ENCODE measurements around the gene PBLD.
"Not testable (repeated sequence)": the region's sequence is repeated elsewhere in the genome, so short reads cannot be mapped to it uniquely, and the experiment has no call there.

The PBLD gene

DNA sequence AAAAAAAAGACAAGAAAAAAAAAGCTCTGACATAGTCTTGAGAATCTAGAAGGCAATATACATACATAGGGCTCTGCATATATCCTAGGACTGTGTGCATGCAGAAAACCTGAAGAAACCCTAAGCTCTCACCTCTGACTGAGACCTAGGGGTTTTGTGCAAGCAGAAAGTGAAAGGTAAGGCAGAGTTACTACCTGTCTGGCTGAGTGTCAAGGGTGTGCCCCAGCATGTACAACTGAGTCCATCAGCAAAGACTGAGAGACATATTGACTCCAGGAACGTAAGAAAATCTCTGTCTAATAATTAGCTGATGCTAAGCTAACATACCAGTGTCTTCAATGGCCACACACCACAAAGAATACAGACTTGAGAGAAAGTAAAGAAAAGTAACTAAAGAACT lies 17.1 kb downstream of the PBLD start:
- no peak for TF ChIP-seq POLR2A (IDR thresholded peaks at IDR 0.05; ENCODE audit: low read depth, low read length)
- no peak for DNase-seq (ENCODE audit: insufficient read length, low spot score)
- FAIRE-seq = no peak

GRCh38 chr10:68314930-68315329 lies 17.8 kb downstream of the PBLD start:
- not testable (repeated sequence) for FAIRE-seq; DNase-seq (ENCODE audit: insufficient read length, low spot score)

DNA sequence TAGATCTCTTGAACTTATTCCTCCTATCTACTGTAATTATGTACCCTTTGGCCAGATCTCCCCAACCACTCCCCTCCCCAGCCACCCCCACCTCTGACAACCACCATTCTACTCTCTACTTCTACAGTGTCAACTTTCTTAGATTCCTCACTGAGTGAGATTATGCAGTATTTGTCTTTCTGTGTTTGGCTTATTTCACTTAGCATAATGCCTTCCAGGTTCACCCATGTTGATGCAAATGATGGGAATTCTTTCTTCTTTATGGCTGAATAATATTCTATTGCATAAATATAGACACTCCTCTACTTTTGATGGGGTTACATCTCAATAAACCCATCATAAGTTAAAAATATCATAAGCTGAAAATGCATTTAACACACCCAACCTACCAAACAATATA lies 22.2 kb downstream of the PBLD start:
- FAIRE-seq (no peak), DNase-seq (ENCODE audit: insufficient read length, low spot score) (no peak)
- no peak for TF ChIP-seq POLR2A (IDR thresholded peaks at IDR 0.05; ENCODE audit: low read depth, low read length)

- FAIRE-seq (no peak), DNase-seq (ENCODE audit: insufficient read length, low spot score) (no peak)
- no peak for TF ChIP-seq POLR2A (IDR thresholded peaks at IDR 0.05; ENCODE audit: low read depth, low read length)
These were observed 26.9 kb downstream of the PBLD start for GRCh38 chr10:68305854-68306253.

DNA sequence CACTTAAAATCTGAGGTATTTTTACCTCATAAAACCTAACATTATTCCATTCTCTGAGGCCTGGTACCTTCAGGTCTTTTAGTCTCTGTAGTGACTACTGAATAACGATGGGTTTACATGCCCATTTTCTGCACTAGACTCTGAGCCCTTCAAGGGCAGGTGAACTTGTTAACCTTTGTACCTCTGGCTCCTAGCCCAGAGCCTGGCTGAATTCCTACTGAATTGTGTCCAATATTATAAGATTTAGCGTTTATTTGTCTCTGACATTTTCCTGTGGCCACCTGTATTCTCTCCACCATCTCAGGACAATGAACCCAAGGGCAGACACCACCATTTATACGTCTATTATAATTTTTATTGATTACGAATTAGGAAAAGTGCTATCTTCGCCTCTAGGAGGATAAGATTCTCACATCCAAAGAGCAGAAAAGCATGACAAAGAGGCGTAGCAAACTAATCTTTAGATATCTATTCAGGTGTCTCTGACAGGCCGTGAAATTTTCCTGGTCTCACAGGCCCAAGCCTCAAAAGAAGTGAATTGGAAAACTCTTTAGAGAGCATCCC lies 28.8 kb downstream of the PBLD start:
- FAIRE-seq = no peak
- no peak for TF ChIP-seq POLR2A (IDR thresholded peaks at IDR 0.05; ENCODE audit: low read depth, low read length)
- no peak for DNase-seq (ENCODE audit: insufficient read length, low spot score)

GRCh38 chr10:68302871-68303270 lies 29.9 kb downstream of the PBLD start:
- no peak for TF ChIP-seq POLR2A (IDR thresholded peaks at IDR 0.05; ENCODE audit: low read depth, low read length)
- no peak for FAIRE-seq
- no peak for DNase-seq (ENCODE audit: insufficient read length, low spot score)

- no peak for TF ChIP-seq POLR2A (IDR thresholded peaks at IDR 0.05; ENCODE audit: low read depth, low read length)
- FAIRE-seq (no peak), DNase-seq (ENCODE audit: insufficient read length, low spot score) (no peak)
These were observed 30.3 kb downstream of the PBLD start for GRCh38 chr10:68302503-68302823.

DNA sequence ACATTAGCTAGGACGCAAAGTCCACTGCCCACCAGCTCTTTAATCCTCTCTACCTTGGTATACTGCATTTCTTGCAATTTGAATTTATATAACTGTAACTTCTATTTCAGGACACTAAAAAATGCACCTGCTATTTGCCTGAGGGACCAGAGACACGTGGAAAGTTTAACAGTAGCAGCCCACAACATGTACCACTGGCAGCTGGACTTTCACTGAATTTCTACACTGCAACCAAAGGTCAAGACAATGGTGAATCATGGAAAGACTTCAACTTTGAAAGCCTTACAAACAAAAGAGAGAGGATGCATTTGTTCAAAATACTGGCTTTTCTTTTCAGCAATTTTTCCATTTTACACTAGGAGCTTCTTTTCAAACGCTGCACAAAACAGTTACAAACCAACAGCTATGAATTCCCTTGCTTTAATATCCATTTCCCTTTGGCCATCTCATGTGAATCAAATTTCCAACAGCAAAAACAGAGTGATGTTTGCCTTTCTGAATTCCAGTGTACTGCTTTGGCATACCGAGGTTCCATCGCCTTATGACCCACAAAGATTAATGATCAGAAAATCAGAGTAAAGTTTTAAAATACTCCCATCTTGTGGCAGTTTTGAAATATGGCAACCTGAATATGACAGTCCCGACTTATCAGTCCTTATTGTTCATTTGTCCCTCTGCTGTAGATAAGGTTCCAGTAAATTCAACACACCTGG lies 30.8 kb downstream of the PBLD start:
- TF ChIP-seq POLR2A (IDR thresholded peaks at IDR 0.05; ENCODE audit: low read depth, low read length) = no peak
- DNase-seq (ENCODE audit: insufficient read length, low spot score) = peak; percentile 36
- peak; percentile 93 for FAIRE-seq

DNA sequence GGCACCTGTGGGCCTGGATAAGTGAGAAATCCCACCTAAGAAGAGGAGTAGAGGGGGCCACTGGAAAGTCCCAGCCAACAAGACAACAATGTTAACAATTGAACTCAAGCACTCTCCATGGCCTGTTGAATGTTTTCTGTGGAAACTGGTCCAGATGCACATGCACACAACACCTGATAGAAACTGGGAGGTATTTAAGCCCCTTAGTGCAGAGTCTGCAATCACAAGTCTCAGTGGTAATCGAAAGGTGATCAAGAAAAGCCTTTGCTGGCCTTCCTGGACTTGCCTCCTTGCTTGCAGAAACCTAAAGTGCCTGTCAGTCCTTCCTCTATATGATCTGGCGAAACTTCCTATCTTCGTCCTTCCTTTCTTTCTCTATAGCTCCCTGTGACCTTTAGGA lies 31.4 kb downstream of the PBLD start:
- no peak for TF ChIP-seq POLR2A (IDR thresholded peaks at IDR 0.05; ENCODE audit: low read depth, low read length)
- no peak for FAIRE-seq
- DNase-seq (ENCODE audit: insufficient read length, low spot score) = no peak

DNA sequence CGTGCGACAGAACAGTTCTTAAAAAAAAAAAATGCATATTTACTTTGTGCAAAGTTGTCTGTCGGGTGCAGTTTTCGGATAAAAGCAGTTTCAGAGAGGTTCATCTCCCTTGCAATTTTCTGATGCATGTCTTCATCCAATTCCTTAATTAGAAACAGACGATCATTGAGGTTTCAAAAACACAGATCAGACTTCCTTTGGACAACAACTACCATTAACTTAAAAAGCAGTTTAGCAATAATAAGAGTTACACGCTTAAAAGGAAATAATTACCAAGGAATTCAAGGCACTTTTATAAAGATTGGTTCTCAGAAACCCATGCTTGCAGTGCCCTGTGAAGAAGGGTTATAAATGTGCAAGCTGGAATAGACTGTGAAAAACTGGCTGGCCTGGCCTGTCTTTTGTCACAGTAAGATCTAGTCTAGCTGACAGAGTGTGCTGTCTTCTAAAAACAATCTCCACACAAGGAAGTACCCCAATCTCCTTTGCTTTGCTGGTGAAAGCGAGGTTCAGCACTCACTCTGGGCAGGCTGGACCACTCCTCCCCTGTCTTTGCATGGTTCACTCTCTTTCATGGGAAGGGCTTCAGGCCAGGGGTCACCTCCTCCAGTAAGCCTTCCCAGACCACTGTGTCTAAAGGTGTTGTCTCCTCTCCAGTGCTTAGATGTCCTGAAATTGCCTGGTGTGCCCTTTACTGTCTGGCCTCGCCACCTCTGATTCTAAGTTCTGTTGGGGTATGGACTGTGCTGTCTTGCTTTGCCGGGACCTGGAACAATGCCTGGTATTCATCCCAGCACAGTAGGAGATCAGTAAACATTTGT lies 35.7 kb downstream of the PBLD start:
- FAIRE-seq (no peak), DNase-seq (ENCODE audit: insufficient read length, low spot score) (no peak)
- no peak for TF ChIP-seq POLR2A (IDR thresholded peaks at IDR 0.05; ENCODE audit: low read depth, low read length)

- DNase-seq (ENCODE audit: insufficient read length, low spot score) (no peak), FAIRE-seq (no peak)
- no peak for TF ChIP-seq POLR2A (IDR thresholded peaks at IDR 0.05; ENCODE audit: low read depth, low read length)
These were observed 42.0 kb downstream of the PBLD start for GRCh38 chr10:68290736-68291135.

DNA sequence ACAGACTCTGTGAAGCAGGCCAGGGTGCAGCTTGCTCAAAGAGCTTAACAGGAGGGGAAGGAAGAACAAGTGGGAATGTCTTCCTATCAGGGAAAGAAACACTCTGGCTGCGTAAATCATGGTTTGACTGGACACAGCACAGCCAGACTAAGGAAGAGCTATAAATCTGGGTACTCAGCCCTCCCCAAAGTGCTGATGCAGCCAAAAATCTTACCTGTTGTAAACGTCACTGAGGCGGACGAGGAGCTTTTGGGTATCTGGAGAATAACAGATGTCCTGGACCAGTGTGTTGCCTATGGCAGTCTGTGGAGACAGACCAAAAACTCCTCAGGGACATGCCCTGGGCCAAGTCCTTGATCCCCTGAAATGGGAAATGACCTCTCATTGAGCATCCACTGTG lies 44.0 kb downstream of the PBLD start:
- FAIRE-seq = no peak
- no peak for TF ChIP-seq POLR2A (IDR thresholded peaks at IDR 0.05; ENCODE audit: low read depth, low read length)
- no peak for DNase-seq (ENCODE audit: insufficient read length, low spot score)

DNA sequence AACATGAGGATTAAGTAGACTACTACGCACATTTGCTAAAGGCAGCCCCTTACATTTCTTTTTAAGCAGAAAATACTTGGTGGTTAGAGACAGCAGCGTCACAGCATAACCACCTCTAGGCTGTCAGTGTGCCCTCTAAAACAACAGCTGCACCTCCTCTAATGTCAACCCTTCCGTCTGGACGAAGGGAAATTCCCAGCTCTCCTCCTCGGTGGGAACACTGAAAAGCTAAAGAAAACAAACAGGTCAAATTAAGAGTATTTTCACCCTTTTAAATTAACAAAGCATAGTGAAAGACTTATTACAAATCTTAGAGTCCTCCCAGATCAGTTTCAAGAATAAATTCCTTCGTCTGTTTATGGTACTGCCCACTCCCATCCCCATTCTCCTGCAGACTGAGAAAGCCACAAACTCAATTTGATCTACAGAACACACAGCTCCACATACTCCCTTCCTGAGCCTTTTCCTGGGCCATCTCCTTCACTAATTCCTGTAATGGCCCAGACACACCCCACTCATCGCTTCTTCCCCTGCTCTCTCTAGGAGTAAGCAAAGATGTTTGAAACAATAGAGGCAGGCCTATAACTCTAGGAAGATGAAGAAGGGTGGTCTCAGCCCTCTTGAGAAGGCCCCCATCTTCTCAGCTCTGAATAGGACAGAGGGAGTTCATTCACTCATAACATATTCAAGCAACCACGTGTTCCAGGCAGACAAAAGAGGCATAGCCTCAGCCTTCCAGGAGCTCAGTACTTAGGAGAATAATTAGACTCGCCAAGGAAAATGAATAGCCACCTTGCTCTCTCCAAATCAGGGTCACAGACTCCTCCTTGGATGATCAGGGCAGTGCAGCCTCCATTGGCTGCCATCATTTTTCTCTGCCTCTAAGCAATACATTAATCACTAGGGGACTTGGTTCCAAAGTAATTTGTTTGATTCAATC lies 48.4 kb downstream of the PBLD start:
- no peak for DNase-seq (ENCODE audit: insufficient read length, low spot score)
- no peak for FAIRE-seq
- TF ChIP-seq POLR2A (IDR thresholded peaks at IDR 0.05; ENCODE audit: low read depth, low read length) = no peak

GRCh38 chr10:68280758-68281157 lies 52.0 kb downstream of the PBLD start:
- DNase-seq (ENCODE audit: insufficient read length, low spot score) = no peak
- TF ChIP-seq POLR2A (IDR thresholded peaks at IDR 0.05; ENCODE audit: low read depth, low read length) = no peak

DNA sequence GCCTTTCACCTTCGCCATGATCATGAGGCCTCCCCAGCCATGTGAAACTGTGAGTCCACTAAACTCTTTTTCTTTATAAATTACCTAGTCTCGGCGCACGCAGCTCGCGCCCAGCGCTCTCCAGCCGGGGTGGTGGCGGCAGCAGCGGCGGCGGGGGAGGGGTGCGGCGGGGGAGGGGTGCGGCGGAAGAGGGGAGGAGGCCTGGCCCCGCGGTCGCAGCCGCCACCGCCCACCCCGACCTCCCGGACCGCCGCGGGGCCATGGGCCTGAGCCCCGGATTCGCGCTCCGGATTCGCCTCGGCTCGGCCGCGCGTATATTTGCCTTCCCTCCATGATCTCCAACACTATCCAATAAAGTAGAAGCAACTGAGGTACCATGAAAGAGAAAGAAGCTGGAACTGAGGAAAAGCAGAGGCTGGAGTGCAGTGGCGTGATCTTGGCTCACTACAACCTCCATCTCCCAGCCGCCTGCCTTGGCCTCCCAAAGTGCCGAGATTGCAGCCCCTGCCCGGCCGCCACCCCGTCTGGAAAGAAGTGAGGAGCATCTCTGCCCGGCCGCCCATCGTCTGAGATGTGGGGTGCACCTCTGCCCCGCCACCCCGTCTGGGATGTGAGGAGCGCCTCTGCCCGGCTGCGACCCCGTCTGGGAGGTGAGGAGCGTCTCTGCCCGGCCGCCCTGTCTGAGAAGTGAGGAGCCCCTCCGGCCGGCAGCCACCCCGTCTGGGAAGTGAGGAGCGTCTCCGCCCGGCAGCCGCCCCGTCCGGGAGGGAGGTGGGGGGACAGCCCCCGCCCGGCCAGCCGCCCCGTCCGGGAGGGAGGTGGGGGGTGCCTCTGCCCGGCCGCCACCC lies 53.6 kb downstream of the PBLD start:
- not testable (repeated sequence) for DNase-seq (ENCODE audit: insufficient read length, low spot score); FAIRE-seq

More at GRCh38 chr10:68280758-68281157, 52.0 kb downstream of the PBLD start:
- FAIRE-seq = no peak

DNA sequence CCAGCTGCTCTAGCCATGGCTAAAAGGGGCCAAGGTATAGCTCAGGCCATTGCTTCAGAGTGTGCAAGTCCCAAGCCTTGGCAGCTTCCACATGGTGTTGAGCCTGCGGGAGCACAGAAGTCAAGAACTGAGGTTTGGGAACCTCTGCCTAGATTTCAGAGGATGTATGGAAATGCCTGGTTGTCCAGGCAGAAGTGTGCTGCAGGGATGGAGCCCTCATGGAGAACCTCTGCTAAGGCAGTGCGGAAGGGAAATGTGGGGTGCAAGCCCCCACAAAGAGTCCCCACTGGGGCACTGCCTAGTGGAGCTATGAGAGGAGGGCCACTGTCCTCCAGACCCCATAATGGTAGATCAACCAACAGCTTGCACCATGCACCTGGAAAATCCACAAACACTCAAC lies 54.9 kb downstream of the PBLD start:
- not testable (repeated sequence) for FAIRE-seq; DNase-seq (ENCODE audit: insufficient read length, low spot score)

Measured in H54 (cell line).